Measurements from ENCODE around the gene KCNG4.

- no peak for TF ChIP-seq SUZ12 (IDR thresholded peaks at IDR 0.05)
- no peak for TF ChIP-seq CTBP1 (IDR thresholded peaks at IDR 0.05; ENCODE audit: borderline replicate concordance)
- no peak for TF ChIP-seq LEF1 (IDR thresholded peaks at IDR 0.05; ENCODE audit: borderline replicate concordance)
- TF ChIP-seq NFRKB (IDR thresholded peaks at IDR 0.05) = no peak
- no peak for TF ChIP-seq SP1 (IDR thresholded peaks at IDR 0.05)
- no peak for TF ChIP-seq L3MBTL2 (conservative IDR thresholded peaks at IDR 0.05)
- TF ChIP-seq FOXA1 (IDR thresholded peaks at IDR 0.05) = no peak
- TF ChIP-seq ARNT (IDR thresholded peaks at IDR 0.05) = no peak
Measured at GRCh38 chr16:84215531-84215930, 24.3 kb downstream of the KCNG4 start.

Measured in HEK293T (cell line).